ENCODE results near the gene TM2D3. TPM values are rescaled to one million over a fixed set of nuclear protein-coding genes. Genes with fewer than 3 reads are reported as not detected.

Gene TM2D3
- total RNA-seq, 2 experiments from 2014 or later = 37.8 to 38.5 TPM

DNA sequence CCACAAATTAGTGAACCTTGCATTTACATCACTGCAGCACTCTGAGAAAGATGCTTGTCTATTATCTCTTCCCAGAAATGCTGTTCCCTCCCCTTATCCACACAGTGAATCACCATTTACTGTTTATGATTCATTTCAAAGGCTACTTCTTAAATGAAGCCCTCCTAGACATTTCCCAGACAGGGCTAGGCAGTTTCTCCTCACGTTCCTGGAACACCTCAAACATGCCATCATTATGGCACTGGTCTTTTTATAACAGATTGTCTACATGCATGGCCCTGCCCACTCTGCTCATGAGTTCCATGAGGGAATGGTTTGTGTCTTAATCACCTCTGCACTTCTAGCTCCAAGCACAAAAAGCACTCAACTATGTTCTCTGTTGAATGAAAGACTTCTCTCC, 32.2 kb upstream of the TM2D3 start:
- no peak overlapping the region for H3K27ac Mint-ChIP-seq
- no peak overlapping the region for H3K4me3 Mint-ChIP-seq
- H3K36me3 Mint-ChIP-seq (ENCODE audit: low read depth) = peaks cover 14% of the 10 kb centered on the region
- ATAC-seq (no peak), DNase-seq (no peak)
- no peaks in the 10 kb centered on the region for H3K9me3 Mint-ChIP-seq
- CTCF ChIA-PET = no interaction called here
- H3K4me1 Mint-ChIP-seq (ENCODE audit: low read depth) = peaks cover 2% of the 10 kb centered on the region
- POLR2A ChIA-PET = no interaction called here
- intact Hi-C loops (cut with micrococcal nuclease) = no loop called here
- TF ChIP-seq, protein P1, sequence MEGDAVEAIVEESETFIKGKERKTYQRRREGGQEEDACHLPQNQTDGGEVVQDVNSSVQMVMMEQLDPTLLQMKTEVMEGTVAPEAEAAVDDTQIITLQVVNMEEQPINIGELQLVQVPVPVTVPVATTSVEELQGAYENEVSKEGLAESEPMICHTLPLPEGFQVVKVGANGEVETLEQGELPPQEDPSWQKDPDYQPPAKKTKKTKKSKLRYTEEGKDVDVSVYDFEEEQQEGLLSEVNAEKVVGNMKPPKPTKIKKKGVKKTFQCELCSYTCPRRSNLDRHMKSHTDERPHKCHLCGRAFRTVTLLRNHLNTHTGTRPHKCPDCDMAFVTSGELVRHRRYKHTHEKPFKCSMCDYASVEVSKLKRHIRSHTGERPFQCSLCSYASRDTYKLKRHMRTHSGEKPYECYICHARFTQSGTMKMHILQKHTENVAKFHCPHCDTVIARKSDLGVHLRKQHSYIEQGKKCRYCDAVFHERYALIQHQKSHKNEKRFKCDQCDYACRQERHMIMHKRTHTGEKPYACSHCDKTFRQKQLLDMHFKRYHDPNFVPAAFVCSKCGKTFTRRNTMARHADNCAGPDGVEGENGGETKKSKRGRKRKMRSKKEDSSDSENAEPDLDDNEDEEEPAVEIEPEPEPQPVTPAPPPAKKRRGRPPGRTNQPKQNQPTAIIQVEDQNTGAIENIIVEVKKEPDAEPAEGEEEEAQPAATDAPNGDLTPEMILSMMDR (IDR thresholded peaks at IDR 0.05) = no peak
- H3K27me3 Mint-ChIP-seq = no peaks in the 10 kb centered on the region

GRCh38 chr15:101679806-101680205, 27.6 kb upstream of the TM2D3 start:
- POLR2A ChIA-PET = no interaction called here
- H3K27me3 Mint-ChIP-seq = no peaks in the 10 kb centered on the region

DNA sequence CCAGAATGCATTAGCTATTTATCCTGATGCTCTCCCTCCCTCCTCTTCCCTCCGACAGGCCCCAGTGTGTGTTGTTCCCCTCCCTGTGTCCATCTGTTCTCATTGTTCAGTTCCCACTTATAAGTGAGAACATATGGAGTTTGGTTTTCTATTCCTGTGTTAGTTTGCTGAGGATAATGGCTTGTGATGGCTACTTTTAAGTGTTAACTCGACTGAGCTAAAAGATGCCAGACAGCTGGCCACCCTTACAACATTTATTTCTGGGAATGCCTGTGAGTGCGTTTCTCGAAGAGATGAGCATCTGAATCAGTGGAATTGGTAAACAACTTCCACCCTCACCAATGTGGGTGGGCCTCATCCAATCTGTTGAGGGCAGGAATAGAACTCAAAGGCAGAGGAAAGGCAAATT, 24.7 kb upstream of the TM2D3 start:
- CTCF ChIA-PET = no interaction called here
- TF ChIP-seq, protein P1 (IDR thresholded peaks at IDR 0.05) = no peak

More at GRCh38 chr15:101679806-101680205, 27.6 kb upstream of the TM2D3 start:
- DNase-seq = no peak
- Mint-ChIP-seq H3K27ac (no peak overlapping the region), H3K9me3 (no peaks in the 10 kb centered on the region), H3K4me1 (ENCODE audit: low read depth) (no peaks in the 10 kb centered on the region), H3K36me3 (ENCODE audit: low read depth) (peaks cover 13% of the 10 kb centered on the region), H3K4me3 (no peak overlapping the region)
- CTCF ChIA-PET = no interaction called here
- ATAC-seq = no peak
- intact Hi-C loops (cut with micrococcal nuclease) = no loop called here
- TF ChIP-seq, protein P1 (IDR thresholded peaks at IDR 0.05) = no peak

DNA sequence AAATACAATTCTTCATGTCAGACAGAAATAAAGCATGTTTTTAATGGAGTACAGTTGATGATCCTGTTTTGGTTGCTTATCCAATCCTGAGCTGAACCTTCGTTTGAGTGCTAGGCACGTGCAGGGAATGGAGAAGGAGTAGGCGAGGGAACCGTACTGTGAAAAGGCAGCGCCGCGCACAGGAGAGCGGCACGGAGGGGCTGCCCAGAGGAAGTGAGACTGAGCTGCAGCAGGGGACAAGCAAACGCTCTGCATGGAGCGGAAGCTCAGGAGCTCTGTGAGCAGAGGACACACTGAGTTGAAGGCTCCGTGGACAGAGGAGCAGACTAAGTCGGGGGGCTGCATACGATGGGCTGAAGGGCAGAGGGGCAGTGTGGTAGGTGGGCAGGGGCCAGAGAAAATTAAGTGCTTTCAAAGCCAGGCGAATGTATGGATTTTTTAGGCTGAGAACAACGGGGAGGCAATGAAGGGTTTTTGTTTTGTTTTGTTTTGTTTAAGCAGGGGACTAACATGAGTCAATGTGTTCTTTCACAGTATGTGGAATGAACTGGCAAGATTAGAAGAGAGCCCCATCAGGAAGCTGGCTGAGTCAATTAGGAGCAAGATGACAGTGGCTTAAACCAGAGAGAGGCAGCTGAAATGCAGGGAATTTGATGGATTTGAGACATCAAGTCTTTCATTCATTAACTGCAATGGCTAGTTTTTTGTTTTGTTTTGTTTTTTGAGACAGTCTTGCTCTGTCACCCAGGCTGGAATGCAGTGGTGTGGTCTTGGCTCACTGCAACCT, 23.8 kb upstream of the TM2D3 start:
- TF ChIP-seq, protein P1 (IDR thresholded peaks at IDR 0.05) = no peak
- POLR2A ChIA-PET = interaction anchor here (0.7 kb wide), 1 partner anchor 14 kb away, joined by 3 read pairs; no protein-coding TSS in a partner anchor
- Mint-ChIP-seq H3K4me1 (ENCODE audit: low read depth) (peaks cover 6% of the 10 kb centered on the region), H3K27me3 (no peaks in the 10 kb centered on the region), H3K36me3 (ENCODE audit: low read depth) (peaks cover 20% of the 10 kb centered on the region), H3K27ac (peak overlapping the region; percentile 3), H3K4me3 (no peak overlapping the region), H3K9me3 (no peaks in the 10 kb centered on the region)
- ATAC-seq = no peak
- CTCF ChIA-PET = no interaction called here
- DNase-seq = no peak
- intact Hi-C loops (cut with micrococcal nuclease) = no loop called here

More for the DNA sequence above, 24.7 kb upstream of the TM2D3 start:
- POLR2A ChIA-PET = no interaction called here
- Mint-ChIP-seq H3K9me3 (no peaks in the 10 kb centered on the region), H3K27me3 (no peaks in the 10 kb centered on the region), H3K36me3 (ENCODE audit: low read depth) (peaks cover 22% of the 10 kb centered on the region), H3K4me3 (no peak overlapping the region), H3K4me1 (ENCODE audit: low read depth) (peaks cover 6% of the 10 kb centered on the region), H3K27ac (no peak overlapping the region)
- ATAC-seq (no peak), DNase-seq (no peak)
- intact Hi-C loops (cut with micrococcal nuclease) = no loop called here

- TF ChIP-seq, protein P1 (IDR thresholded peaks at IDR 0.05) = no peak
- ChIA-PET POLR2A (no interaction called here), CTCF (no interaction called here)
- peaks cover 6% of the 10 kb centered on the region for H3K4me1 Mint-ChIP-seq (ENCODE audit: low read depth)
- no peaks in the 10 kb centered on the region for H3K27me3 Mint-ChIP-seq
- DNase-seq = no peak
- H3K4me3 Mint-ChIP-seq = no peak overlapping the region
- intact Hi-C loops (cut with micrococcal nuclease) = no loop called here
- H3K36me3 Mint-ChIP-seq (ENCODE audit: low read depth) = peaks cover 29% of the 10 kb centered on the region
- no peak for ATAC-seq
- H3K9me3 Mint-ChIP-seq = no peaks in the 10 kb centered on the region
- H3K27ac Mint-ChIP-seq = no peak overlapping the region
Measured at GRCh38 chr15:101675015-101675414, 22.8 kb upstream of the TM2D3 start.

Data from activated CD8-positive, alpha-beta T cell treated with anti-CD3 and anti-CD28 coated beads for 36 hours (primary cell).